WI38 (cell line): ENCODE measurements around the gene NR3C2.
"Not testable (repeated sequence)": the region's sequence is repeated elsewhere in the genome, so short reads cannot be mapped to it uniquely, and the experiment has no call there.

Experiments
- H3K4me3 ChIP-seq: 2 replicates; pipeline ENCODE4 v1.5.1; 2011; ENCODE audit warnings: low read depth, mild to moderate bottlenecking, control low read depth, low read length
- TF ChIP-seq, protein P1 (sequence below): IDR thresholded peaks from 2 replicates; pipeline ENCODE4 v1.5.1; 2012; ENCODE audit warnings: low read depth, mild to moderate bottlenecking, control low read depth, low read length

Gene NR3C2

DNA sequence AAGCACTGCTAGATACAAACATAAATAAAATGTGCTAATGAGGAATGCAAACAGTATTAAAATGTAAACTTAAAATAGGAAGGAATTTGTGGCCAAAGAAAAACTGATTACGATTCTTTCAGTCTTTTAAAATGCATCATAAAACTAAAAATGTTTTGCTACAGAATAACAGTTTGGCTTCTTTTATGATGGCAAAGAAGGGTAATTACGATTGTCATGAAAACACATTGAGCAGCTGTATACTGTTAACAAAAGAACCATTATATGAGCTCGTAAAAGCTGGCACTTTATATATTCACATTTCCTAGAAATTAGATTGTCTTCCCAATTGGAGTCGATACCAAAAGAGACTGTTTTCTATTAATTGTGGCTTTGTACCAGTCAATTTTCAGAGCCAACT, 290.4 kb downstream of the NR3C2 start:
- TF ChIP-seq, protein P1, sequence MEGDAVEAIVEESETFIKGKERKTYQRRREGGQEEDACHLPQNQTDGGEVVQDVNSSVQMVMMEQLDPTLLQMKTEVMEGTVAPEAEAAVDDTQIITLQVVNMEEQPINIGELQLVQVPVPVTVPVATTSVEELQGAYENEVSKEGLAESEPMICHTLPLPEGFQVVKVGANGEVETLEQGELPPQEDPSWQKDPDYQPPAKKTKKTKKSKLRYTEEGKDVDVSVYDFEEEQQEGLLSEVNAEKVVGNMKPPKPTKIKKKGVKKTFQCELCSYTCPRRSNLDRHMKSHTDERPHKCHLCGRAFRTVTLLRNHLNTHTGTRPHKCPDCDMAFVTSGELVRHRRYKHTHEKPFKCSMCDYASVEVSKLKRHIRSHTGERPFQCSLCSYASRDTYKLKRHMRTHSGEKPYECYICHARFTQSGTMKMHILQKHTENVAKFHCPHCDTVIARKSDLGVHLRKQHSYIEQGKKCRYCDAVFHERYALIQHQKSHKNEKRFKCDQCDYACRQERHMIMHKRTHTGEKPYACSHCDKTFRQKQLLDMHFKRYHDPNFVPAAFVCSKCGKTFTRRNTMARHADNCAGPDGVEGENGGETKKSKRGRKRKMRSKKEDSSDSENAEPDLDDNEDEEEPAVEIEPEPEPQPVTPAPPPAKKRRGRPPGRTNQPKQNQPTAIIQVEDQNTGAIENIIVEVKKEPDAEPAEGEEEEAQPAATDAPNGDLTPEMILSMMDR = no peak
- H3K4me3 ChIP-seq = no peak overlapping the region

DNA sequence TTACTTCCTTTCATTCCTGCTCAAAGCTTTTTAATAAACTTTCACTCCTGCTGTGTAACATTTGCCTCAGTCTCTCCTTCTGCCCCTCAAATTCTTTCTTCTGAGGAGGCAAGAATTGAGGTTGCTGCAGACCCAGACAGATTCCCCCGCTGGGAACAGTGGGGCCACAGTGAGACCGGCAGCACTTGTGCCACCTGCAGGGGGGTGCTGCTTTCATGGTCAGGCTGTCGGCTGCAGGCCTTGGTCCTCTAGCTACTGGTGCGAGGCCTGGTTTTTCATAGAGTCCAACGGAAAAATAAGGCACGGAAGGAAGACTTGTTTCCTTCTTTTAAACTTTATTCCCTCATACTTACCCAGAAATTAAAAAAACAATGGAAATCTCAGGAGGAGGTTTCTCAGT, 296.7 kb downstream of the NR3C2 start:
- H3K4me3 ChIP-seq = no peak overlapping the region
- TF ChIP-seq, protein P1 = no peak

DNA sequence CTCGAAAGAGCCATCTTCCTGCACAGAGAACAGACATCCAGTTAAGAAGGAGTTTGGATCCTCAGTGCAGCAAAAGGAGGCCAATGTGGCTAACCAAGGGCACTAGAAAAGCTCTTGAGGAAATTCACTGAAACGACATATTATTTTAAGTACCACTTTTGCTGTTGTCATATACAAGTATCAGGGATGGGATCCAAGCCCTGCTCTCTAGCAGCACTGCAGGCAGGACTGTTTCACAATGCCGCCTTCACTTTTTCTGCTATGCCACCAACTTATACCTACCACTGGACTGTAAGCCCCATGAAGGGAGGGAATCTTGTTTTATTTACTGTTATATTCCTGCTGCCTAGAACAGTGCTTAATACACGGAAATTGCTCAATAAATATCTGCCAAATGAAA, 299.0 kb downstream of the NR3C2 start:
- no peak overlapping the region for H3K4me3 ChIP-seq
- TF ChIP-seq, protein P1 = no peak

DNA sequence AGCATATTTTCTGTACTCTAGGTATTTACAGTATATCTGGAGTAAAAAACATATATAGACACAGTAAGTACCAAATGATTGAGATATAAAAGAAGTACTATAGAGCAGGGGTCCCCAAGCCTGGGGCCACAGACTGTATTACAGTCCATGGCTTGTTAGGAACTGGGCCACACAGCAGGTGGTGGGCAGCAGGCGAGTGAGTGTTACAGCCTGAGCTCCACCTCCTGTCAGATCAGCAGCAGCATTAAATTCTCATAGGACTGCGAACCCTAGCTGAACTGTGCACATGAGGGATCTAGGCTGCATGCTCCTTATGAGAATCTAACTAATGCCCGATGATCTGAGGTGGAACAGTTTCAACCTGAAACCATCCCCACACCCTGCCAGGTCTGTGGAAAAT, 300.7 kb downstream of the NR3C2 start:
- TF ChIP-seq, protein P1 = no peak

DNA sequence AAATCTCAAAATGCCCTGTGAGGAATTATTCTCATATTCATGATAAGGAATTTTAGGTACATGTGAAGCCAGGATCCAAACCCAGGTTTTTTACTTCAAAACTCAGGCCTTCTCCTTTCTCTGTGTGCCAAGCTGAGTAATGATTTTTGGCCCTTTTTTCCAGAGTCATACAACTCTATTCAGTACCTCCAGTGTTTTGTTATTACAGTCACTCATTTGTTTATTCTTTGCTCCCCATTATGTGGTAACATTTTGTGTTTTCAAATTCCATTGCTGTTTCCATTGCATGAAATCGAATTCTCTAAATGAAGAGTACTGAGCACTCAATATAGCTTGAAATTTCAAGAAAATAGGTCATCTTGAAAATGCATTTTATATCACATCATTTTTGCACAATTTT, 315.4 kb downstream of the NR3C2 start:
- no peak overlapping the region for H3K4me3 ChIP-seq
- TF ChIP-seq, protein P1 = no peak

More for the DNA sequence above, 300.7 kb downstream of the NR3C2 start:
- H3K4me3 ChIP-seq = no peak overlapping the region

DNA sequence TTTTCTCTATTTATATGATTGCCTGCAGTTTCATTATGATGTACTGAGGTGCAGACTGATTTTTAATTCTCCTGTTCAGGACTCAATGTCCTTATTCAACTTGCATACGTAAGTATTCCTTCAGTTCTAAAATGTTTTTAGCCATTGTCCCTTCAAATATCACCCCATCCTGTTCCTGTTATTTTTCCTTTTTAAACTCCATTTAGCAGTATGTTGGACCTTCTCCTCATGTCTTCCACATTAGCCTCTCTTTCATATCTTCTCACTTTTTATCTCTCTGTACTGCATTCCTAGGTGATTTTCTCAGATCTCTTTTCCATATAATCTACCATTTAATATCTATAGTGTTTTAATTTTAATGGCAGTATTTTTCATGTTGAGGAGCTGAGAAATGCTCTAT, 317.7 kb downstream of the NR3C2 start:
- H3K4me3 ChIP-seq = no peak overlapping the region
- TF ChIP-seq, protein P1 = no peak

DNA sequence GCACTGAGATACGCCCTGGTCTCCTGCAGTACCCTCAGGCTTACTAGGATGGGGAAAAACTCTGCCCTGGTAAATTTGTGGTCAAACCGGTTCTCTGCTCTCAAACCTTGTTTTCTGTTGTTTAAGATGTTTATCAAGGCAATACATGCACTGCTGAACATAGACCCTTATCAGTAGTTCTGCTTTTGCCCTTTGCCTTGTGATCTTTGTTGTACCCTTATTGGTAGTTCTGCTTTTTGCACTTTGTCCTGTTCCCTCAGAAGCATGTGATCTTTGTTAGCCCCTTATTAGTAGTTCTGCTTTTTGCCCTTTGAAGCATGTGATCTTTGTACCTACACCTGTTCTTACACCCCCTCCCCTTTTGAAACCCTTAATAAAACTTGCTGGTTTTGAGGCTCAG, 319.1 kb downstream of the NR3C2 start:
- not testable (repeated sequence) for H3K4me3 ChIP-seq

DNA sequence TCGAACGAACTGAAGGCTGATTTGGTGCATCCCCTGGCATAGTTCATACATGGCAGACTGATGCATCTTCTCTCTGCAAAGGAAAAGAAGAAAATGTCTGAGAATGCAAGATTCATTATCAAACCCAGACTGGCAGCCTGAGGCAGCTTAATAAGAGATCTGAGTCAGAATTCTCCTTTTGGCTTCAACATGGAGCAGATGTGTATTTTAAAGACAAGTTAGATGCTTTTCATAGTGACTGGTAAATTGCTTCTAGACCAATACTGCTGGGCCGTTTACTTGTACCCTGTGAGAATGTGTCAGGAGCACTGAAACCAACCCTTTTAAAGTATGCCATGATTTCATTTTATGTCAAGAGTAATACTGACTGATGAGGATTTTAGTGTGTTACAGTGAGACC, 322.0 kb downstream of the NR3C2 start:
- H3K4me3 ChIP-seq = no peak overlapping the region
- TF ChIP-seq, protein P1 = no peak
